Liver (tissue), 9 donors: ENCODE data around the gene CCL16. TPM values are rescaled to one million over a fixed set of nuclear protein-coding genes. Genes with fewer than 3 reads are reported as not detected.

Experiments
- DNase-seq: peaks from one replicate; pipeline ENCODE4 v3.0.0-alpha.2; 2017; ENCODE audit warnings: low spot score
- H3K27ac ChIP-seq, 2 donors: one replicate each; pipeline ENCODE4 v1.7.0; 2013; ENCODE audit warnings: inconsistent platforms in 2 of 2, low read length in 2 of 2, control low read depth in 1 of 2, low read depth in 1 of 2, mild to moderate bottlenecking in 1 of 2
- H3K27me3 ChIP-seq, 4 donors: one replicate each; pipeline versions ENCODE4 v1.6.1 to v1.7.0; 2013; ENCODE audit warnings: low read length in 3 of 4, inconsistent platforms in 1 of 4, mild to moderate bottlenecking in 1 of 4, moderate library complexity in 1 of 4; ENCODE audit not compliant: control insufficient read depth in 4 of 4, insufficient read depth in 4 of 4
- H3K36me3 ChIP-seq, 4 donors: one replicate each; pipeline versions ENCODE4 v1.6.1 to v1.7.0; 2013; ENCODE audit warnings: low read length in 3 of 4, mild to moderate bottlenecking in 3 of 4, low read depth in 1 of 4, moderate library complexity in 1 of 4; ENCODE audit not compliant: control insufficient read depth in 4 of 4, insufficient read depth in 3 of 4
- H3K4me1 ChIP-seq, 4 donors: one replicate each; pipeline versions ENCODE4 v1.6.1 to v1.7.0; 2013; ENCODE audit warnings: low read length in 3 of 4, mild to moderate bottlenecking in 3 of 4, moderate library complexity in 1 of 4; ENCODE audit not compliant: control insufficient read depth in 4 of 4, insufficient read depth in 4 of 4
- H3K4me3 ChIP-seq, 3 donors: one replicate each; pipeline versions ENCODE4 v1.6.1 to v1.7.0; 2013; ENCODE audit warnings: low read length in 3 of 3, control low read depth in 1 of 3, low read depth in 1 of 3, mild to moderate bottlenecking in 1 of 3
- H3K9ac ChIP-seq, 2 donors: one replicate each; pipeline ENCODE4 v1.7.0; 2013; ENCODE audit warnings: low read length in 2 of 2, mild to moderate bottlenecking in 2 of 2, moderate library complexity in 2 of 2, control low read depth in 1 of 2, low read depth in 1 of 2
- H3K9me3 ChIP-seq, 4 donors: one replicate each; pipeline versions ENCODE4 v1.6.1 to v1.7.0; 2013; ENCODE audit warnings: low read length in 3 of 4; ENCODE audit not compliant: control insufficient read depth in 4 of 4
- ATF3 ChIP-seq: IDR thresholded peaks from 2 replicates; pipeline ENCODE4 v1.6.1; 2016; ENCODE audit warnings: antibody characterized with exemption
- CTCF ChIP-seq: fragments of 150-350 bp; IDR thresholded peaks from 2 replicates; pipeline ENCODE4 v1.5.1; 2017; ENCODE audit warnings: improper control_type of control experiment, low read depth, low read length; ENCODE audit not compliant: missing input control
- EGR1 ChIP-seq, 2 donors: IDR thresholded peaks; 2 replicates each; pipeline ENCODE4 v1.6.1; 2016 to 2018; ENCODE audit warnings: antibody characterized with exemption in 2 of 2, low read depth in 2 of 2
- FOXA1 ChIP-seq: IDR thresholded peaks from 2 replicates; pipeline ENCODE4 v1.6.1; 2016; ENCODE audit warnings: antibody characterized with exemption
- FOXA2 ChIP-seq: IDR thresholded peaks from 2 replicates; pipeline ENCODE4 v1.6.1; 2016; ENCODE audit warnings: antibody characterized with exemption
- GABPA ChIP-seq, 2 donors: IDR thresholded peaks in 1 of 2; conservative IDR thresholded peaks in 1 of 2; 2 replicates each; pipeline ENCODE4 v1.6.1; 2016; ENCODE audit warnings: antibody characterized with exemption in 2 of 2, mild to moderate bottlenecking in 1 of 2, moderate library complexity in 1 of 2
- HNF4A ChIP-seq, 2 donors: conservative IDR thresholded peaks; 2 replicates each; pipeline ENCODE4 v1.6.1; 2016; ENCODE audit warnings: antibody characterized with exemption in 2 of 2, mild to moderate bottlenecking in 2 of 2
- HNF4G ChIP-seq: IDR thresholded peaks from 2 replicates; pipeline ENCODE4 v1.6.1; 2016; ENCODE audit warnings: antibody characterized with exemption
- MAX ChIP-seq: IDR thresholded peaks from 2 replicates; pipeline ENCODE4 v1.6.1; 2016; ENCODE audit warnings: antibody characterized with exemption
- NR2F2 ChIP-seq: IDR thresholded peaks from 2 replicates; pipeline ENCODE4 v1.6.1; 2016; ENCODE audit warnings: antibody characterized with exemption
- RAD21 ChIP-seq, 2 donors: IDR thresholded peaks; 2 replicates each; pipeline ENCODE4 v1.6.1; 2016; ENCODE audit warnings: antibody characterized with exemption in 2 of 2, mild to moderate bottlenecking in 2 of 2
- REST ChIP-seq: IDR thresholded peaks from 2 replicates; pipeline ENCODE4 v1.6.1; 2016; ENCODE audit warnings: antibody characterized with exemption, mild to moderate bottlenecking
- RXRA ChIP-seq, 2 donors: IDR thresholded peaks; 2 replicates each; pipeline ENCODE4 v1.6.1; 2017 to 2018; ENCODE audit warnings: antibody characterized with exemption in 2 of 2, mild to moderate bottlenecking in 1 of 2
- SP1 ChIP-seq: IDR thresholded peaks from 2 replicates; pipeline ENCODE4 v1.6.1; 2018; ENCODE audit warnings: antibody characterized with exemption, mild to moderate bottlenecking
- TAF1 ChIP-seq: conservative IDR thresholded peaks from 2 replicates; pipeline ENCODE4 v1.6.1; 2016; ENCODE audit warnings: antibody characterized with exemption, mild to moderate bottlenecking
- YY1 ChIP-seq: IDR thresholded peaks from 2 replicates; pipeline ENCODE4 v1.6.1; 2016; ENCODE audit warnings: antibody characterized with exemption, mild to moderate bottlenecking
- ZBTB33 ChIP-seq: IDR thresholded peaks from 2 replicates; pipeline ENCODE4 v1.6.1; 2016; ENCODE audit warnings: antibody characterized with exemption
- WGBS: extraction: QIAGEN DNeasy Blood & Tissue Kit; methylation state at CpG from one replicate; pipeline ENCODE4 v1.1.7; 2013; 5-methylcytosine and 5-hydroxymethylcytosine counted together
- polyA plus RNA-seq, 2 donors: library from polyadenylated mRNA; stranded (reverse) in 1 of 2; unstranded in 1 of 2; fragments of 200-250 nt in 1 of 2; fragments of >200 nt in 1 of 2; fragmentation: Nextera tagmentation in 1 of 2; extraction: Ambion mirVana in 1 of 2; gene quantifications; one replicate each; pipeline versions ENCODE4 v1.2.1 to v1.2.3, GENCODE V29; 2013 to 2015
- total RNA-seq, 2 donors: library from RNA; depleted of rRNA; stranded (reverse); fragments of >200 nt; gene quantifications; one replicate each; pipeline ENCODE4 v1.2.3, GENCODE V29; 2014
- donor health status: healthy.
- donor health status: healthy.
- donor health status: healthy.
- donor health status: healthy.
- donor health status: healthy.

Gene CCL16
- total and polyA plus RNA-seq, 4 donors = 0.65 to 22.3 (median 14.9) TPM

GRCh38 chr17:35986643-35987042, 5.3 kb upstream of the CCL16 start, which contains the start of gene CCL14:
Gene CCL14 (minus strand): TSS chr17:35986729. CDS start chr17:35986649, 80 bp downstream.
- no peak within 1 kb of the TSS for H3K9ac ChIP-seq
- peaks cover 1 to 31% (median 15%) of the 10 kb centered on the region in 4 donors for H3K4me1 ChIP-seq
- no peaks in the 10 kb centered on the region for H3K9me3 ChIP-seq
- 74% methylated on average over 1 of the region's 1 CpG for WGBS
- DNase-seq = no peak
- H3K36me3 ChIP-seq = peaks cover 0 to 2% (median 0%) of the 10 kb centered on the region in 4 donors
- TF ChIP-seq TAF1 (peak; percentile 31), NR2F2 (peak; percentile 51), CTCF (no peak)
- H3K4me3 ChIP-seq = peak within 1 kb of the TSS; percentile 24 to 36 (median 32)
- no peak within 1 kb of the TSS for H3K27ac ChIP-seq
- no peaks in the 10 kb centered on the region for H3K27me3 ChIP-seq

GRCh38 chr17:35984140-35984539, 2.8 kb upstream of the CCL16 start:
- Histone ChIP-seq H3K27ac (no peak overlapping the region), H3K4me3 (peak overlapping the region in 2 of 3 donors; percentile 3 to 6)
- WGBS = 92% methylated on average over 6 of the region's 6 CpGs

More at GRCh38 chr17:35984140-35984539, 2.8 kb upstream of the CCL16 start:
- no peak for TF ChIP-seq HNF4G
- TF ChIP-seq RAD21 (IDR thresholded peaks at IDR 0.05) = no peak
- no peak for TF ChIP-seq FOXA1
- no peak for TF ChIP-seq EGR1 (IDR thresholded peaks at IDR 0.05; ENCODE audit: low read depth in 2 of 2)
- TF ChIP-seq SP1 = no peak
- TF ChIP-seq FOXA2 = no peak
- no peak for TF ChIP-seq GABPA (IDR thresholded peaks at IDR 0.05 in 1 of 2, conservative IDR thresholded peaks at IDR 0.05 in 1 of 2)
- no peak for TF ChIP-seq YY1
- no peak for TF ChIP-seq RXRA (IDR thresholded peaks at IDR 0.05)
- TF ChIP-seq NR2F2 = no peak
- TF ChIP-seq TAF1 = no peak
- TF ChIP-seq HNF4A (conservative IDR thresholded peaks at IDR 0.05) = no peak
- TF ChIP-seq REST = no peak
- no peak for TF ChIP-seq ZBTB33
- no peak for TF ChIP-seq ATF3
- no peak for TF ChIP-seq MAX
- peaks cover 6 to 31% (median 17%) of the 10 kb centered on the region in 4 donors for H3K4me1 ChIP-seq
- no peaks in the 10 kb centered on the region for H3K9me3 ChIP-seq
- no peak overlapping the region for H3K9ac ChIP-seq
- no peaks in the 10 kb centered on the region for H3K27me3 ChIP-seq
- no peak for DNase-seq
- H3K36me3 ChIP-seq = peaks cover 0 to 2% (median 0%) of the 10 kb centered on the region in 4 donors
